Measurements from ENCODE around the gene RPL26.
A peak's percentile ranks its signal among the peaks of the same experiment; 100 is the strongest.

DNA sequence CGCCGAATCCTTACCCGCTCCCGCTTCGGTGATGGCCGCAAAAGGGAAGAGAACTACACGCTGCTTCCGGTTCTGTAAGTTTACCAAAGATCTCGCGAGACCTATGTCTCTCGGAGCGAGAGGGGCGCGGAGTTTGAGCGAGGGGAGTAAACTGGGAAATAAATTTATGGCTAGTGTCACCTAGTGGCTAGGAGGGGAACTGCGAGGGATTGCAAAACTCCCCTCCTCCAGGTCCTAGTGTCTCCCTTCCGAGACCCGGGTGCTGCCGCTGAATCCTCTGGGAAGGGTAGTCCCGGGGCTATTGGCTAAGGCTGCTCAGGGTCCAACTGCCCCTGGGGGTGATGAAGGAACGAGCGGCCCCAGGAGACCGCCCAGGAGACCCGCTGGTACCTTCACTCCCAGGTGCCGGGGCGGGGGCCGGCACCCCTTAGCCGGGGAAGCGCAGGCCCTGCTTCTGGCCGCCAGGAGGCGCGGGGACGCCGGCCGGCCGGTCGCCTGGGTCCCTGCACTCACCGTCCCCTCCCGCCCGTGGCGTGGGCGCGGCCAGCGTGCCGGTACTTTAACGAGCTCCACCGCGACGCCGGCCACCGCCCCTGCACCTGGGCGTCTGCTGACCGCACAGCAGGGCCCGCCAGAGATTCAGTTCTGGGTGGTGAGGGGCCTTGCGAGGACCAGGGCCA, at the start of gene RPL26:
- TF ChIP-seq, protein P1, sequence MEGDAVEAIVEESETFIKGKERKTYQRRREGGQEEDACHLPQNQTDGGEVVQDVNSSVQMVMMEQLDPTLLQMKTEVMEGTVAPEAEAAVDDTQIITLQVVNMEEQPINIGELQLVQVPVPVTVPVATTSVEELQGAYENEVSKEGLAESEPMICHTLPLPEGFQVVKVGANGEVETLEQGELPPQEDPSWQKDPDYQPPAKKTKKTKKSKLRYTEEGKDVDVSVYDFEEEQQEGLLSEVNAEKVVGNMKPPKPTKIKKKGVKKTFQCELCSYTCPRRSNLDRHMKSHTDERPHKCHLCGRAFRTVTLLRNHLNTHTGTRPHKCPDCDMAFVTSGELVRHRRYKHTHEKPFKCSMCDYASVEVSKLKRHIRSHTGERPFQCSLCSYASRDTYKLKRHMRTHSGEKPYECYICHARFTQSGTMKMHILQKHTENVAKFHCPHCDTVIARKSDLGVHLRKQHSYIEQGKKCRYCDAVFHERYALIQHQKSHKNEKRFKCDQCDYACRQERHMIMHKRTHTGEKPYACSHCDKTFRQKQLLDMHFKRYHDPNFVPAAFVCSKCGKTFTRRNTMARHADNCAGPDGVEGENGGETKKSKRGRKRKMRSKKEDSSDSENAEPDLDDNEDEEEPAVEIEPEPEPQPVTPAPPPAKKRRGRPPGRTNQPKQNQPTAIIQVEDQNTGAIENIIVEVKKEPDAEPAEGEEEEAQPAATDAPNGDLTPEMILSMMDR (IDR thresholded peaks at IDR 0.05): peak; percentile 94 to 100 (median 98)
- peak in 1 of 2 donors; percentile 74 for TF ChIP-seq POLR2A (IDR thresholded peaks at IDR 0.05)

Data from thyroid gland (tissue), 4 donors.